ENCODE results near the gene NLRP10.

- TF ChIP-seq, protein P1, sequence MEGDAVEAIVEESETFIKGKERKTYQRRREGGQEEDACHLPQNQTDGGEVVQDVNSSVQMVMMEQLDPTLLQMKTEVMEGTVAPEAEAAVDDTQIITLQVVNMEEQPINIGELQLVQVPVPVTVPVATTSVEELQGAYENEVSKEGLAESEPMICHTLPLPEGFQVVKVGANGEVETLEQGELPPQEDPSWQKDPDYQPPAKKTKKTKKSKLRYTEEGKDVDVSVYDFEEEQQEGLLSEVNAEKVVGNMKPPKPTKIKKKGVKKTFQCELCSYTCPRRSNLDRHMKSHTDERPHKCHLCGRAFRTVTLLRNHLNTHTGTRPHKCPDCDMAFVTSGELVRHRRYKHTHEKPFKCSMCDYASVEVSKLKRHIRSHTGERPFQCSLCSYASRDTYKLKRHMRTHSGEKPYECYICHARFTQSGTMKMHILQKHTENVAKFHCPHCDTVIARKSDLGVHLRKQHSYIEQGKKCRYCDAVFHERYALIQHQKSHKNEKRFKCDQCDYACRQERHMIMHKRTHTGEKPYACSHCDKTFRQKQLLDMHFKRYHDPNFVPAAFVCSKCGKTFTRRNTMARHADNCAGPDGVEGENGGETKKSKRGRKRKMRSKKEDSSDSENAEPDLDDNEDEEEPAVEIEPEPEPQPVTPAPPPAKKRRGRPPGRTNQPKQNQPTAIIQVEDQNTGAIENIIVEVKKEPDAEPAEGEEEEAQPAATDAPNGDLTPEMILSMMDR (IDR thresholded peaks at IDR 0.05; ENCODE audit: extremely low read depth in 1 of 2, insufficient read depth in 1 of 2, low read depth in 1 of 2, low read length in 2 of 2): no peak
- no peak for TF ChIP-seq JUN (IDR thresholded peaks at IDR 0.05; ENCODE audit: borderline replicate concordance, insufficient read depth, insufficient read length, low read depth)
- no peak for TF ChIP-seq POLR2A (IDR thresholded peaks at IDR 0.05; ENCODE audit: low read depth, low read length)
Measured at GRCh38 chr11:7982582-7983119, 17.4 kb upstream of the NLRP10 start.

All from endothelial cell of umbilical vein (primary cell).